OCI-LY7 (cell line): ENCODE results near the gene FAM229A.

Source experiments
- CTCF ChIP-seq: fragments of 200-600 bp; sonication (generic); conservative IDR thresholded peaks from 2 replicates; pipeline ENCODE4 v1.5.1; 2014; ENCODE audit warnings: mild to moderate bottlenecking, antibody characterized with exemption, low read length, moderate library complexity, mixed read lengths
- EZH2phosphoT487 ChIP-seq: fragments of 200-600 bp; sonication (generic); IDR thresholded peaks from 2 replicates; pipeline ENCODE4 v1.6.1; 2018; ENCODE audit warnings: low read depth, borderline replicate concordance, mild to moderate bottlenecking, mixed run types, antibody characterized with exemption, low read length, moderate library complexity, mixed read lengths

GRCh38 chr1:32329931-32330466, 32.3 kb downstream of the FAM229A start:
- TF ChIP-seq CTCF (no peak), EZH2phosphoT487 (no peak)
